ENCODE results near the gene NRXN2.

Gene NRXN2

DNA sequence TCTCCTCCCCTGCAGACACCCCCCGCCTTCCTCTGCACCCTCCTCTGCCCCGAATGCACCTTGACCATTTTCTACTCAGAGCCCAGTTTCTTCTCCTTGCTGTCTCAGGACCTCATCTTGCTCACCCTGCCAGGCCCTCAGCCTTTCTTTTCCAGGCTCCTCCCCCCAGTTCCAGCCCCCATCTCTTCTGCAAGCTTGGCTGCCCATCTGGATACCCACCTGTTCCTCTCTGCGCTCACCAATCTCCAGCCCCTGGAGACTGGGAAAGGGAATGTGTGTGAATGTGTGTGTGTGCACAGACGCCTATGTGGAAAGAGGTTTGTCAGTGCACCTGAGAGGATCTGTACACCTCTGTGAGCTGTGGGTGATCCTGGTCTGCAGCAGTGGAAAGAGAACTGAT is 95.6 kb downstream of the NRXN2 start:
- DNase-seq (ENCODE audit: low spot score): no peak

DNA sequence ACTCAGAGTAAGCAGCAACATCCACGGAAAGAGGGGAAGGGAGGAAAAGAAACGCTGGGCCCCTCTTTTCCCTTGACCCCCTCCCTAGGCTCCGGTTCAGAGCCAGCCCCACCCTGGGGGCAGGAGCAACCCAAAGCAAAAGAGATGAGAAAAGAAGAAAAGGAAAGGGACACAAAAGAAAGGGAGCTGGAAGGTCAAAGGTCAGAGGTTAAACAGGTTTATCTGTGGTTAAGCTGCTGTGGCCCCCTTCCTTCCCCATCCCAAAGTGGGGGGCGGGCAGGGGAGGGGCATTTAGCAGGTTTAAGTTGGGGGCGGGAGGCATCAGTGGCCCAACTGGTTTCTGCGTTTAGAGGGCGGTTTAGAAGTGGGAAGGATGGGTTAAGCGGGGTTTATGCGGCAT is 96.4 kb downstream of the NRXN2 start:
- no peak for DNase-seq (ENCODE audit: low spot score)

DNA sequence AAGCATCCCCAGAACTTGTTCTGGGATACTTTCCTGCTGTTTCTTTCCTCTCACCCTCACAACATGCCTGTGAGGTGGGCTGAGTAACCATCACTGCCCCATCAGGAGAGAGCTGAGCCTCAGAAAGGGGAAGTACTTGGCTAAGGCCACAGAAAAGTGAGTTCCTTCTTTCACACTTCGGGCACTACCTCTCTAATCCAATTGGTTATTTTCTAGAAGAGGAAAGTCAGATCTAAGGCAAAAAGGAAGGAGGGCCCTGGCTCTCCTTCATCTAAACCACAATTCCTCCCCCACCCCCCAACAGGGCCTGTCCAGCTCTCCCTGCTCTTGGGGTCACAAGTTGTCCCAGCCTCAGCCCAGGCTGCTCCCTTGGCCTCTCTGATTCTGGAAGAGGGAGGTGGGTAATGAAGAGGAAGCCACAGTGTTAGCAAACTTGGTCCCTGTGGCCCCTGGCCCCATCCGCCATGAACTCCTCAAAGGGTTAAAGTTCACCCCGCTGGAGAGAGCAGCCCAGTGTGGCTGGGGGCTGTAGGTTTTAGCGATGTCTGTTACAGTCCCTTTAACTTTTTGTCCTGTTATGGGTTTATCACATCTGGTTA is 98.0 kb downstream of the NRXN2 start:
- DNase-seq (ENCODE audit: low spot score): peak; percentile 50

DNA sequence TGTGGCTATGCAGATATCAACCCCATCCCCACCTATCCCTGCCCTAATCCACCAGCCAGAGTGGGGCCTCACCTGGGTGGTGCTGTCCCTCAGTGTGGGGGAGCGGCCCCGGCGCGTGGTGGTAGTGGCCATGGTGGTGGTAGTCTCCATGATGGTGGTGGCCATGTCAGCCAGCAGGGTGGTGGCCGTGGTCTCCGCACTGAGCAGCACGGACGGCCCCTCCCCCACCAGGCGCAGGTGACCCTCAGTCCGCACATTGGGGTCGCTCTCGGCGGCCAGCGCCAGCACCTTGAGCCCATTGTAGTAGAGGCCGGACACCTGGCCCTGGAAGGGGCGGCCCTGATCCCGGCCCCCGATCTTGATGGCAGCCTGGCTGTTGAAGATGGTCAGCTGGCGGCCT is 100.3 kb downstream of the NRXN2 start:
- no peak for DNase-seq (ENCODE audit: low spot score)

DNA sequence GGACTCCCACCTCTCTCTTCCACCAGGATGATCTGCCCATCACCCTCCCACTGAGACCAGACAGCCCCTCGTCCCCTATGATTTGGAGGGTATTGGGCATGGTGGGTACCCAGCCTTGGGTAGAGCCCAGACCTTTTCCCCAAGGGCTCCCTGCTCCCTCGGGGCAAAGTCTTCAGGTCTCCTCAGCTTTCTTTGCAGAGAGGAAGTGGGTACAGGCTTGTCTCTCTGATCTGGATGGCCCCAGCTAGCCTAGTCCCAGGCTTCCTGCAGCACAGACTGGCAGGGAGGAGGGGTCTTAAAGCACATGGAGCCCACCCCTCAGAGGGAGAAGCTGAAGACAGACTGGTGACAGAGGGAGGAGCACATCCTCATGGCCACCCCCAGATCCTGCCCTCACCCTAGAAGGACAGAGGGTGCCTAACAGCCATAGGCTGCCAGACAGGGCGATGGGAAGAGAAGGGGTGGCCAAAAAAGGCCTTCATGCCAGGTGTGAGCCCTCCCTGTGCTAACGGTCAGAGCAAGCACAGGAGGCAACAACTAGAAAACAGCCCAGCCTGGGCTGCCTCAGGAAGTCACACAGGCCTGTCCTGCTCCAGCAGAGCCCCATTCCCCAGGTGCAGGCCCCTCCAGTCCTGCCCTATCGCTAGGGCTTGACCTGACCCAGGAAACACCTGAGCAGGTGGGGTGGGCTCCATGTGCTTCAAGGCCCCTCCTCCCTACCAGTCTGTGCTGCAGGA is 101.5 kb downstream of the NRXN2 start:
- DNase-seq (ENCODE audit: low spot score): peak; percentile 31

DNA sequence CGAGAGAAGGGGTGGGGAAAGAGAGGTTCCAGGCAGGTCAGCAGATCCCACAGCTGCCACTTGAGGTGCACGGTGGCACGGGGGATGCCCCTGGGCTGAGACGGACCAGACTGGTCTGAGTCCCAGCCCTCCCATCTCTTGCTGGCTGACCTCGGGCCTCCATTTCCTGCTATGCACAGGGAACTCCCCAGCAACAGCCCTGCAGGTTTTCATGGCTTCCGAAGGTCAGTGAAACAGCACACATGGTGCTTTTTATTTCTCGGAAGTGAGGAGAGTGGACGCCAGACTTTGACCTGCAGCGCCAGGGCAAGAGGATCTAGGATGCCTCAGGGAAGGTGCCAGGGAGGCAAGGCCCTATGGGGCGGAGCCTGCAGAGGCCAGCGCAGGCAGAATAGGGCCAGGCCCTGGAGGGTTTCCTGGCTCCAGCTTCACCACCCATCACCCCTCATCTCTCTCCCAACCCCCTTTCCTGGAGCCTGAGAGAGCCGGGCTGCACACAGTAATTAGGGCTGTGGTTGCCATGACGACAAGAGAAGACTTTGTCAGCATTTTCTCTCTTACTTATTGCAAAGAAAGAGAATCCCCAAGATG is 102.5 kb downstream of the NRXN2 start:
- peak; percentile 39 for DNase-seq (ENCODE audit: low spot score)

DNA sequence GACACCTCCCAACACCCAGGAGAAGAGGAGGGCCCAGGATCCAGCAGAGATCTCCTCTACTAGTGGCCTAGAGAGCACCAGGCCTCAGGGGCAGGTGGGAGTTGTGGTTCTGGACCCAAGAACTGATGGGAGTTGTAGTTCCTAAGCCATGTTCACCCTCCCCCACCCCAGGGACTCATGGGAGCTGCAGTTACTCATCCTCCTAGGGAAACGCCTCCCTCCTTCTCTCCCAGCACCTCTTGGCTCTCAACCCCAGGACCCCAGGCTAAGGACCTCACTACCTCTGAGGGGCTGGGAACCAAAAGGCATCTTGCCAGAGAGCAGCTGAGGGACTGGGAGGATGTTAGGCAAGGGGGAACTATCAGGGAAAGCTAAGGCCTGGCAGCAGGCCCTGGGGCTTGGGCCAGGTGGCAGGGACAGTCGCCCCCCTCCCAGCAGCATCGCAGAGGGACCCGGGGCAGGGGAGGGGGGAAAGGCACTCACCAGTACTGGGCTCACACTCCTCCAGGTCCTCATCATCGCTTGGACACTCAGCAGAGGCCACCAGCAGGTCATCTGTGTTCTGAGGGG is 103.1 kb downstream of the NRXN2 start:
- peak; percentile 24 for DNase-seq (ENCODE audit: low spot score)

DNA sequence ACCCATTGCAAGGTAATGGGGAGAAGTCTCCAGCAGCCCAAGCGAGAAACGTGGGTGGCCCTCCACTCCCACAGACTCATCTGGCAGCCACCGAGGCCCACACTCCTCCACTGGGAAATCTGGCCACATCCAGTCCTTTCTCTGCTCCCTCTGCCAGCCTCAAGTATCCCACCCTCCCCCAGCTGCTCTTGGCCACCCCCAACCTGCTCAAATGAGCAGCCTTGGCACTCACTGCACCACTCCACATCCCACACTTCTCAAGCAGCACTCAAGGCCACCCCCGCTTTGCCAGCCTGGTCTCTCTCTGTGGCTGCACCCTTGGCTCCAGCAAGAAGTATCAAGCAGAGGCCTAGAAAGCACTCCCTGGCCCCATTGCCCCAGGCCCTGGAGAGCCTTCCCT is 103.8 kb downstream of the NRXN2 start:
- DNase-seq (ENCODE audit: low spot score): no peak

DNA sequence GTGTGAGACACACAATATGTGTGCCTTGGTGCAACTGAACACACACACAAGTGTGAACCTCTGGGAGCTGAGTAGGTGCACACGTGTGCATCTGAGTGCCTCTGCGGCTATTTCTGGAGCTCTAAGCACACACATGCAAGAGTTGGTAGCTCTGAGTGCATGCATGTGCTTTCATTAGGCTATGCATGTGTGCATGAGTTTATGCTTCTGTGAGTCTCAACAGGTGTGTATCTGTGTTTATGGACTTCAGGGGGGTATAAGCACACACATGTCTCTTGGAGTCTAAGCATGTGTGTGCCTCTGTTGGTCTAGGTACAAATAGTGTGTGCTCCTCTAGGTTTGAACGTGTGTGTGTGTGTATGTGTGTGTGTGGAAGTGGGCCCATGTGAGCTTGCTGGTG is 106.2 kb downstream of the NRXN2 start:
- DNase-seq (ENCODE audit: low spot score): no peak

DNA sequence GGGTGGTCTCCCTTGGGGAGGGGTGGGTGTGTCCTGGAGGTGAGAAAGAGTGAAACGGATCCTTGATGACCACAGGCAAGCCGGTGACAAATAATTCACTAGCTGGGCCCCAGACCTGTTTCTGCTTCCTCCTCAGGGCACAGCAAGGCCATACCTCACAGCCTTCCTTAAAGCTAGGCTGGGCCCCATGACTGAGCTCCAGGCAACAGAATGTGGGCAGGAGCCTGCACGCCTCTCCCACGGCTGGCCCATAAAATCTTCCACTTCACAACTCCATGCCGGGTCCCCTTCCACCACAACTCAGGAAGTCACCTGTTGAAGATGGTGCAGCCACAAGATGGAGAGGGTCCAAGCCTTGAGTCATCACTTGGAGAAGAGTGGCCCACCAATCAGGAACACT is 108.1 kb downstream of the NRXN2 start:
- no peak for DNase-seq (ENCODE audit: low spot score)

DNA sequence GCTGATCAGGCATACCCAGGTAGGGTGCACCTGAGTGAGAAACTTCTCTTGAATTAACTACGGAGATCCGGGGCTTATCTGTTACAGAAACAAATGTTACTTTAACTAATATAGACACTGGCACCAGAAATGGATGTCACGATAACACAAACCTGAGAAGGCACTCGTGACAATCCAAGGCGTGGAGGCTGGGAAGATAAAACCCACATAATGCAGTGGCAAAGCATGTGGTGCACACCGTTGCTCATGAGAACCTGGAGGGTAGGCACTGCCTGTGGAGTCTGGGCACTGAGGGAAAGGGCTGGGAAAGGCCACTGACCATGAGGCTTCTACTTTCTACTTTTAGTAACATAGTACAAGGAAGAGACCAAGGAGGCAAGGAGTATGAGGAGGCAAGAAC is 109.3 kb downstream of the NRXN2 start:
- no peak for DNase-seq (ENCODE audit: low spot score)

DNA sequence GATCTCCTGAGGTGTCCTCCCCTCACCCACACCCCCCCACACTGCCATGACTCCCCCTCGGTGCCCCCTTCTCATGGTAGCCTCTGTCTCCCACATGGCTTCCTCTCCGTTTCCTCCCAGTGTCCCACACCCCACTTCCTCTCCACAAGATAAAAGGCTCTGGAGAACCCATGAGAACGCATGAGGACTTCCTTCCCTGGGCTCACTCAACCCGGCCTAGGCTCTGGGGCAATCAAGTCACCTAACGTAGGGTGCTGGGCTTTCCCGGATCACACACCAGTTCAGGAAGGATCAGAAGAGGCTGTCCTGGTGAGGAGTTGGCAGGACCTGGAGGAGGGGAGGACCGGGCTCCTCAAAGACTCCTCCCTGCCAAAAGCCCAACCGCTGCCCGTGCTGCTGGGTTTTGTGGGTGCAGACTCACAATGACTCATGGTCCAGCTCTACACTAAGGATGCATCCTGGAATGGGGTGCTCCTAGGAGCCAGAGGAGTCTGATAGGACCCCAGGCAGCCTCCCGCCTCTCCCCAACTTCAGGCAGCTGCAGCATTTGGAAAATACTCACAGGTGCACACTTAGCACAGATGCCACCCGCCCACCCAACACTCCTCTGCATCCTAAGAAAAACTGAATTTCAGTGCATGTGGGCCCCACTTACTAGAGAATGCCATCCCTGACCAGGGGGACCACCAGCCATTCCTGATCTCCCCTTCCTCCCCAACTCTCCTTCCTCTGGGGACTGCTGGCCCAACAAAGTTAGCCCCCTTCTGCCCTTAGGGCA is 110.9 kb downstream of the NRXN2 start:
- DNase-seq (ENCODE audit: low spot score): no peak

DNA sequence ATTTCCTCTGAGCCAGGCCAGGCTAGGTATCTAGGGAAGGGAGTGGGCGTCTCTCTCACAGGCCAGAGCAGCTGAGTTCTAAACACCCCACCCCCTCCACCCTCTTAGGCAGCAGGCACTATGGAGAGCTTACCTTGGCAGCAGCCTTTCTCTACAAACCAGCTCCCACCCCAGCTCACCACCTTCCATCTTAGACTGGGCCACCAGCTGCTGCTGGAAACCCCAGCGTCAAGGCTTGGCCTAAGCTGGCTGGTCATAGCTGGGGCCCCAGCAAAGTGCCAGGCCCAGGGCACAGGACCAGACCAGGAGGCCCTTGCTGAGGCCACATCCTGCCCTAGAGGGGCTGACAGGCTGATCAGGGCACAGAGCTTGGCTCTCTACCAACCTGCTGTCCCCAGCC is 111.8 kb downstream of the NRXN2 start:
- DNase-seq (ENCODE audit: low spot score): no peak

DNA sequence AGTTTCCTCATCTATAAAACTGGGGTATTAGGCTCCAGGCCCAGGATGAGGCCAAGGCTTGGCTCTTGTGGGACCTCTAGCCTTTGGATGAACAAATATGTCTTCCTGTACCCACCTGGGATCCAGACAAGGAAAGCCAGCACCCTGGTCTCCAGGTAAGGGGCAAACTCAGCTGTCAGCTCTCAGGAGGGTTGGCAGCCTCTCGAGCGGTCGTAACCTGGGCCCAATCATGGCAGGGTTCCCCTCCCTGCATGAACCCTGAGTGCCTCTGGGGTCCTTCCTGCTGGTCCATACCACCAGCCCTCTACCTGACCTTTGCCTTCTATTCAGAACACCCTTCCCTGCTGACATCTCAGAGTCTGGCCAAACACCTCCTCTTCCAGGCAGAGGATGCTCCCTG is 112.4 kb downstream of the NRXN2 start:
- DNase-seq (ENCODE audit: low spot score): no peak

DNA sequence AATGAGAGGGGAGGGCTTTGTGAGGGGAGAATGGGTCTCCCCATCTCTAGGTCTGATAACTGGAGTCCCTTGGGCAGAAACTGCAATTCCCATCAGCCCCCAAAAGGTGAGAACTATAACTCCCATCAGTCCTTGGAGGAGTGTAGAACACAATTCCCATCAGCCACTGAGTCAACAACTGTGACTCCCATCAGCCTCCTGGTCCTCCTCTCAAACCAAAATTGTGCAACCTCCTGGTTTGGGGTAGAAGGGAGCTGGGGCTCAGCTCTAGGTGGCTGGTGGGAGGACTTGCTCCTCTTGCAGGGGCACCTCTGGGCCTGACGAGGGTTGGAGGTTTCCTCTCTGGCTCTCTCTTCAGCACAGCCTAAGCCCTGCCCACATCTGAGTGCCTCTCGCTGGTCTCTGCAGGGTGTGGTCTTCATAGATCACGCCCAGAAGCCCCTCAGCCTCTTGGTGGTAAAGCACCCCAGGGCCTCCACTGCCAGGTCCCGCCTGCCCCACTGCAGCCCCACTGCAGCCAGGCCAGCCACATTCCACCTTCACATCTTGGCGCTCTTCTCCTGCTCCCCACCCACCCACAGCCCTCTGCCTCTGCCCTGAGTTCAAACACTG is 113.5 kb downstream of the NRXN2 start:
- DNase-seq (ENCODE audit: low spot score): peak; percentile 27

DNA sequence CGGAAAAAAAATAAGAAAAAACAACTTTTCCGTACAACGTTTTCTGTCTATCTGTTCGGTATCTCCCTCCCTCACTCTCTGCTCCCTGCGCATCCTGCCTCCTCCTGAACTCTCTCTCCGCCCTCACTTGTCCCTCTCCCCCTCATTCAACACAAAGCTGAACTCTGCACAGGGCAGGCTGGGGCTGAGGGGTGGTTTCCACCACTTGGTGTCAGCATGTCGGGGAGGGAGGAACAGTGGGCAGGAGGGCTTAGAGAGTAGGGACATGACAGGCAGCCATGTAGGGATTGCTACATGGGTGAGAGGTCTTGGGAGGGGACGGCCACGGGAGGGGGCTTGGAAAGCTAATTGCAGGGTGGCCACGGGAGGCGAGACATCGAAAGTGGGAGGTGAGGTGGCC is 114.4 kb downstream of the NRXN2 start:
- no peak for DNase-seq (ENCODE audit: low spot score)

DNA sequence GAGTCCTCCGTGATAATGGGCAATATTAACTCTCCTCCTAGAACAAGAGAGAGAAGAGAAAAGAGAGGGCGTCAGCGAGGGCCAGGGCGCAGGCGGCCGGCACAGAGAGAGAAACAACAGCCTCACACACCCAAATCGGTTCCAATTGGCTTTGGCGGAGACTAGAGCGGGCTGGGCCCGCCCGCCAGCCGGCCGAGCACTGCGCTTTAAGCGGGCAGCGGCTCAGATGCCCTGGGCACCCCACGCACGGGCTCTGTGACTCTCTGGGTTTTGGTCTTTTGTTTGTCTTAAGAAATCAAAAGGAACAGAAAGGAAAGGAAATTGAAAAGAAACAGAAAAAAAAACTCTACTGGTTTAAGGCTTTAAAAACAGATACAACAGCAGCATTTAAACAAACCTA is 115.0 kb downstream of the NRXN2 start:
- no peak for DNase-seq (ENCODE audit: low spot score)

DNA sequence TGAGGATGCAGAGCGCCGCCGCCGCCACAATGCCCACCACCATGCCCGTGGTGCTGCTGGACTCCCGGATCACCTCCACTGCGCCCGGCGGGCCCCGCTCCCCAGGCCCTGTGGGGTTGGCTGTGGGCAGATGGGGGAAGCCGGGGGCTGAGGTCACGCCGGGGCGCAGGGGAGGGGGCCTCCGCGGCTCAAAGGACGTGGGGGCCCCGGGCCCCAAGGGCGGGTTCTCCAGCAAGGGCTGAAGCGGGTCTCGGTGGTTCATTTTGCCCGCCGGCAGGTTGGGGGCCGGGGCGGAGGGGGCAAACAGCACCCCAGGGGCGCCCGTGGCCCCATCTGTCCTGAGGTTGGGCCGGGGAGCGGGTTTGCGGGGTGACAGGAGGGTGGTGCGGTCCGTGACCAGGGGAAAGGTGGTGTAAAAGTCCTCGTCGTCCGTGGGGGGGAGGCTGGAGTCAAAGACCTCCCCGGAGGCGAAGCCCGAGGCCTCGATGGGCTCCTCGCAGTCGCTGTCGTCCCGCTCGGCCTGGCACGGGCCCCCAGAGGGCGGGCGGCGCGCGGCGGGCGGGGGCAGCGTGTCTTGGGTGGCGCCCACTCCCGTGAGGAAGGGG is 115.5 kb downstream of the NRXN2 start:
- DNase-seq (ENCODE audit: low spot score): no peak

DNA sequence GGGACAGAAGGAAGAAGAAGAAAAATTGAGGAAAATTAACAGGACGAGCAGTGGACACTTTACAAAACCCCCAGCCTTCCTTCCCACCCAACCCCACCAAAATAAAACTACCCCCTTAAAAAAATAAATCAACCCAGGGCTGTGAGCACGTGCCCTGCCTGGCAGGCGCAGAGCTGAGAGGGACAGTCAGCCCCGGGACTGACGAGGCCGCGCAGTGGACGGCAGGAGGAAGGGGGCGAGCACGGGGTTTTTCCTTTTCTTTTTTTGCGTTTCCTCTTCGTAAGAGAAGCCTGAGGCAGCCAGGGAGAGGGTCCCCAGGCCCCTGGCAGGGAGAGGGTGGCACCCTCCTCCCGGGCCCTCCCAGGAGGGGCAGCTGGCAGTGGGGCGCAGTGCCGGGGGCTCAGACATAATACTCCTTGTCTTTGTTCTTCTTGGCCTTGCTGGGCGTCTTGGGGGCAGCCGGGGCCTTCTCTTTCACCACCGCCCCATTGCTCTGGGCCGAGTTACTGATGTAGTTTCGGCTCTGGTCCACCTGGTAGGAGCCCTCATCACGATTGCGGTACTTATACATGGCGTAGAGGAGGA is 116.1 kb downstream of the NRXN2 start:
- no peak for DNase-seq (ENCODE audit: low spot score)

DNA sequence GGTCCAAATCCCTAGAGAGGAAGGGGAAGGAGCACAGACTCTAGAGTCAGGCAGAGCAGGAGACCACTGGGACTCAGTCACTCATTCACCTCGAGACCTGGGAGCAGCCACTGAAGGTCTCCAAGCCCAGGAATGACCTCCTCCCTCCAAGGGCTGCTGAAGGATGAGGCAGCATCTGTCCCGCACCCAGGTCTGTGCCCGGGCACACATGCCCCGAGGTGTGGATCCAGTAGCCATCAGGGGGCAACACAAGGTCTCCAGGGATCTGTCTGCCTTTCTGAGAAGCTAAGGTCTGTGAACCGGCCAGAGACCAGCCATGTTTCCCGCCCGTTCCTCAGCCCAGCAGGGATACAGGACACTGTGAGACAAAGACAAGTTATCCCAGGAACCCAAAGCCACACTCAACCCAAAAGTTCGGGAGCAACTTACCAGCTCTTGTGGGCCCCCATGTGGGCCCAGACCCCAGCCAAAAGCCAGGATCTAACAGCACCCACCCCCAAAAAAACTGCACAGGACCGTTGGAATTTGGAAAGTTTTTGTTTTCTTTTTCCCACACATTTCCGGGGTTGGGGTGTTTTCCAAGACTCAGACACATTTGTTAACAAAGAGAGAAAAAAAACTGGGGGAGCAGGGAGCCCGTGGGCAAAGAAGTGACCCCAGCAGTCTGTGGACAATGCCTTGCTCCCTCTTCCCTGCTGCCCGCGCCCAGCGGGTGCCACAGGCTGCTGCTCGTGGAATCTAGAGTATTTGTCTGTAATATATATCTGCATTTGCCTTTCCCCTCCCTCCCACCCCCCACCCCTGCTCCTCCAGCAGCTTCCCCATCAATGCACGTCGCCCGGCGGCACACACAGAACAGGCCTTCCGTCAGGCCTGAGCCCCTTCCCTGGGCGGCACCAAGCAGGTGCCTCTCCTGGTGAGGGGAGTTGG is 117.1 kb downstream of the NRXN2 start:
- no peak for DNase-seq (ENCODE audit: low spot score)
